ENCODE results near the gene SFTPA1. TPM values are rescaled to one million over a fixed set of nuclear protein-coding genes. Genes with fewer than 3 reads are reported as not detected.
"Not testable (repeated sequence)": the region's sequence is repeated elsewhere in the genome, so short reads cannot be mapped to it uniquely, and the experiment has no call there.

Gene SFTPA1
- polyA plus RNA-seq, 1 donor (not counting 4 experiments of a cell fraction or from before 2014, with no cell fraction given): not detected

GRCh38 chr10:79562135-79562756 lies 48.5 kb upstream of the SFTPA1 start:
- Histone ChIP-seq H3K9ac (ENCODE audit: control insufficient read depth, extremely low read depth, insufficient read depth, low read length) (no peak overlapping the region), H3K27ac (ENCODE audit: control insufficient read depth, insufficient read depth, low read length) (no peak overlapping the region), H3K79me2 (ENCODE audit: control insufficient read depth, insufficient read depth, low read length) (no peaks in the 10 kb centered on the region), H2AFZ (ENCODE audit: control insufficient read depth, low read length) (no peak overlapping the region), H3K4me2 (ENCODE audit: control insufficient read depth, extremely low read depth, insufficient read depth, low read depth, low read length) (no peak overlapping the region), H3K4me1 (ENCODE audit: control insufficient read depth, extremely low read depth, insufficient read depth, low read length) (no peaks in the 10 kb centered on the region), H3K9me3 (ENCODE audit: control insufficient read depth, low read depth, low read length) (no peaks in the 10 kb centered on the region), H3K4me3 (ENCODE audit: control insufficient read depth in 2 of 3, extremely low read depth in 1 of 3, insufficient read depth in 2 of 3, low read depth in 1 of 3, low read length in 3 of 3) (no peak overlapping the region), H3K36me3 (ENCODE audit: control insufficient read depth in 2 of 2, extremely low read depth in 1 of 2, insufficient read depth in 2 of 2, low read length in 2 of 2) (no peaks in the 10 kb centered on the region), H3K9me1 (ENCODE audit: control insufficient read depth, extremely low read depth, insufficient read depth, low read length) (no peaks in the 10 kb centered on the region), H3K27me3 (ENCODE audit: control insufficient read depth, extremely low read depth, insufficient read depth, low read length) (peaks cover 9% of the 10 kb centered on the region), H4K20me1 (ENCODE audit: control insufficient read depth, extremely low read depth, insufficient read depth, low read length) (no peaks in the 10 kb centered on the region)
- FAIRE-seq (no peak), DNase-seq (ENCODE audit: low read depth, low spot score) (no peak)
- TF ChIP-seq CTCF (optimal IDR thresholded peaks at IDR 0.05 in 1 of 3, IDR thresholded peaks at IDR 0.05 in 1 of 3, conservative IDR thresholded peaks at IDR 0.05 in 1 of 3; ENCODE audit: extremely low read depth in 1 of 3, insufficient read depth in 2 of 3, low read length in 3 of 3) (peak; percentile 91 to 96 (median 95)), EZH2 (IDR thresholded peaks at IDR 0.05; ENCODE audit: low read length) (no peak)
- dilution Hi-C loops (cut with MboI; ENCODE audit: extremely low pct_ligation_motif_present, low sequenced_read_pairs): no loop called here

- Histone ChIP-seq H3K9me1 (ENCODE audit: control insufficient read depth, extremely low read depth, insufficient read depth, low read length) (no peaks in the 10 kb centered on the region), H4K20me1 (ENCODE audit: control insufficient read depth, extremely low read depth, insufficient read depth, low read length) (no peaks in the 10 kb centered on the region), H3K79me2 (ENCODE audit: control insufficient read depth, insufficient read depth, low read length) (no peaks in the 10 kb centered on the region), H3K27me3 (ENCODE audit: control insufficient read depth, extremely low read depth, insufficient read depth, low read length) (peaks cover 9% of the 10 kb centered on the region), H3K4me2 (ENCODE audit: control insufficient read depth, extremely low read depth, insufficient read depth, low read depth, low read length) (no peak overlapping the region), H3K36me3 (ENCODE audit: control insufficient read depth in 2 of 2, extremely low read depth in 1 of 2, insufficient read depth in 2 of 2, low read length in 2 of 2) (no peaks in the 10 kb centered on the region), H2AFZ (ENCODE audit: control insufficient read depth, low read length) (no peak overlapping the region), H3K9ac (ENCODE audit: control insufficient read depth, extremely low read depth, insufficient read depth, low read length) (no peak overlapping the region), H3K27ac (ENCODE audit: control insufficient read depth, insufficient read depth, low read length) (no peak overlapping the region), H3K9me3 (ENCODE audit: control insufficient read depth, low read depth, low read length) (no peaks in the 10 kb centered on the region), H3K4me1 (ENCODE audit: control insufficient read depth, extremely low read depth, insufficient read depth, low read length) (no peaks in the 10 kb centered on the region), H3K4me3 (ENCODE audit: control insufficient read depth in 2 of 3, extremely low read depth in 1 of 3, insufficient read depth in 2 of 3, low read depth in 1 of 3, low read length in 3 of 3) (no peak overlapping the region)
- dilution Hi-C loops (cut with MboI; ENCODE audit: extremely low pct_ligation_motif_present, low sequenced_read_pairs): no loop called here
- no peak for DNase-seq (ENCODE audit: low read depth, low spot score)
- no peak for TF ChIP-seq EZH2 (IDR thresholded peaks at IDR 0.05; ENCODE audit: low read length)
- TF ChIP-seq CTCF (optimal IDR thresholded peaks at IDR 0.05 in 1 of 3, IDR thresholded peaks at IDR 0.05 in 1 of 3, conservative IDR thresholded peaks at IDR 0.05 in 1 of 3; ENCODE audit: extremely low read depth in 1 of 3, insufficient read depth in 2 of 3, low read length in 3 of 3): no peak
- no peak for FAIRE-seq
Observed at GRCh38 chr10:79563426-79563825, 47.3 kb upstream of the SFTPA1 start.

- H4K20me1 ChIP-seq (ENCODE audit: control insufficient read depth, extremely low read depth, insufficient read depth, low read length); H3K27ac ChIP-seq (ENCODE audit: control insufficient read depth, insufficient read depth, low read length); dilution Hi-C loops (cut with MboI; ENCODE audit: extremely low pct_ligation_motif_present, low sequenced_read_pairs); H3K4me1 ChIP-seq (ENCODE audit: control insufficient read depth, extremely low read depth, insufficient read depth, low read length); DNase-seq (ENCODE audit: low read depth, low spot score); H3K9ac ChIP-seq (ENCODE audit: control insufficient read depth, extremely low read depth, insufficient read depth, low read length); H3K79me2 ChIP-seq (ENCODE audit: control insufficient read depth, insufficient read depth, low read length); H3K4me2 ChIP-seq (ENCODE audit: control insufficient read depth, extremely low read depth, insufficient read depth, low read depth, low read length); H3K9me3 ChIP-seq (ENCODE audit: control insufficient read depth, low read depth, low read length); H2AFZ ChIP-seq (ENCODE audit: control insufficient read depth, low read length); FAIRE-seq; H3K4me3 ChIP-seq (ENCODE audit: control insufficient read depth in 2 of 3, extremely low read depth in 1 of 3, insufficient read depth in 2 of 3, low read depth in 1 of 3, low read length in 3 of 3); H3K9me1 ChIP-seq (ENCODE audit: control insufficient read depth, extremely low read depth, insufficient read depth, low read length); H3K36me3 ChIP-seq (ENCODE audit: control insufficient read depth in 2 of 2, extremely low read depth in 1 of 2, insufficient read depth in 2 of 2, low read length in 2 of 2); H3K27me3 ChIP-seq (ENCODE audit: control insufficient read depth, extremely low read depth, insufficient read depth, low read length): not testable (repeated sequence)
Observed at GRCh38 chr10:79570624-79571023, 40.1 kb upstream of the SFTPA1 start.

Measured in keratinocyte (primary cell).